ENCODE results near the gene PCDHGB4.
"Not testable (repeated sequence)": the region's sequence is repeated elsewhere in the genome, so short reads cannot be mapped to it uniquely, and the experiment has no call there.

Gene PCDHGB4

DNA sequence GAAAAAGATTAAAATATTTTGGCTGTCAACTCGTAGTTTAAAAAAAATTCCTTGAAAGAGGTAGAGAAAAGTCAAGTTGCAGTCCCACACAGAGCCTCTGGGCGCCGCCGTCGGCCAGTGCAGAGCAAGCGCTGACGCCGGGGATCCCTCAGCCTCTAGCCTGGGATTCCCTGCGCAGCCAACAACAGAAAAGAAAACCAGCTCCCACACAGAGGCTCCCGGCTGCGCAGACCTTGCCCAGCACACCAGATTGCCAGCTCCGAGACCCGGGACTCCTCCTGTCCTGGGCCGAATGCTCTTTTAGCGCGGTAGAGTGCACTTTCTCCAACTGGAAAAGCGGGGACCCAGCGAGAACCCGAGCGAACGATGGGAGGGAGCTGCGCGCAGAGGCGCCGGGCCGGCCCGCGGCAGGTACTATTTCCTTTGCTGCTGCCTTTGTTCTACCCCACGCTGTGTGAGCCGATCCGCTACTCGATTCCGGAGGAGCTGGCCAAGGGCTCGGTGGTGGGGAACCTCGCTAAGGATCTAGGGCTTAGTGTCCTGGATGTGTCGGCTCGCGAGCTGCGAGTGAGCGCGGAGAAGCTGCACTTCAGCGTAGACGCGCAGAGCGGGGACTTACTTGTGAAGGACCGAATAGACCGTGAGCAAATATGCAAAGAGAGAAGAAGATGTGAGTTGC is 30.1 kb downstream of the PCDHGB4 start, which contains the start of gene PCDHGB7:
Gene PCDHGB7 (plus strand): TSS at position 184 of the 679 bp plus-strand sequence. CDS start 183 bp downstream, at position 367.
- TF ChIP-seq, protein P1, sequence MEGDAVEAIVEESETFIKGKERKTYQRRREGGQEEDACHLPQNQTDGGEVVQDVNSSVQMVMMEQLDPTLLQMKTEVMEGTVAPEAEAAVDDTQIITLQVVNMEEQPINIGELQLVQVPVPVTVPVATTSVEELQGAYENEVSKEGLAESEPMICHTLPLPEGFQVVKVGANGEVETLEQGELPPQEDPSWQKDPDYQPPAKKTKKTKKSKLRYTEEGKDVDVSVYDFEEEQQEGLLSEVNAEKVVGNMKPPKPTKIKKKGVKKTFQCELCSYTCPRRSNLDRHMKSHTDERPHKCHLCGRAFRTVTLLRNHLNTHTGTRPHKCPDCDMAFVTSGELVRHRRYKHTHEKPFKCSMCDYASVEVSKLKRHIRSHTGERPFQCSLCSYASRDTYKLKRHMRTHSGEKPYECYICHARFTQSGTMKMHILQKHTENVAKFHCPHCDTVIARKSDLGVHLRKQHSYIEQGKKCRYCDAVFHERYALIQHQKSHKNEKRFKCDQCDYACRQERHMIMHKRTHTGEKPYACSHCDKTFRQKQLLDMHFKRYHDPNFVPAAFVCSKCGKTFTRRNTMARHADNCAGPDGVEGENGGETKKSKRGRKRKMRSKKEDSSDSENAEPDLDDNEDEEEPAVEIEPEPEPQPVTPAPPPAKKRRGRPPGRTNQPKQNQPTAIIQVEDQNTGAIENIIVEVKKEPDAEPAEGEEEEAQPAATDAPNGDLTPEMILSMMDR (IDR thresholded peaks at IDR 0.05; ENCODE audit: insufficient read depth, low read length), result peak; percentile 75
- peak in 1 of 2 experiments; percentile 79 for DNase-seq (ENCODE audit: low read depth in 1 of 2, low spot score in 1 of 2)
- H3K4me3 ChIP-seq (replicated peaks; ENCODE audit: insufficient read depth, low read length), result peak within 1 kb of the TSS; percentile 51
- H3K27me3 ChIP-seq (ENCODE audit: insufficient read depth, poor library complexity, severe bottlenecking), result peaks cover 12% of the 10 kb centered on the region
- not testable (repeated sequence) for H3K27ac ChIP-seq (replicated peaks)

DNA sequence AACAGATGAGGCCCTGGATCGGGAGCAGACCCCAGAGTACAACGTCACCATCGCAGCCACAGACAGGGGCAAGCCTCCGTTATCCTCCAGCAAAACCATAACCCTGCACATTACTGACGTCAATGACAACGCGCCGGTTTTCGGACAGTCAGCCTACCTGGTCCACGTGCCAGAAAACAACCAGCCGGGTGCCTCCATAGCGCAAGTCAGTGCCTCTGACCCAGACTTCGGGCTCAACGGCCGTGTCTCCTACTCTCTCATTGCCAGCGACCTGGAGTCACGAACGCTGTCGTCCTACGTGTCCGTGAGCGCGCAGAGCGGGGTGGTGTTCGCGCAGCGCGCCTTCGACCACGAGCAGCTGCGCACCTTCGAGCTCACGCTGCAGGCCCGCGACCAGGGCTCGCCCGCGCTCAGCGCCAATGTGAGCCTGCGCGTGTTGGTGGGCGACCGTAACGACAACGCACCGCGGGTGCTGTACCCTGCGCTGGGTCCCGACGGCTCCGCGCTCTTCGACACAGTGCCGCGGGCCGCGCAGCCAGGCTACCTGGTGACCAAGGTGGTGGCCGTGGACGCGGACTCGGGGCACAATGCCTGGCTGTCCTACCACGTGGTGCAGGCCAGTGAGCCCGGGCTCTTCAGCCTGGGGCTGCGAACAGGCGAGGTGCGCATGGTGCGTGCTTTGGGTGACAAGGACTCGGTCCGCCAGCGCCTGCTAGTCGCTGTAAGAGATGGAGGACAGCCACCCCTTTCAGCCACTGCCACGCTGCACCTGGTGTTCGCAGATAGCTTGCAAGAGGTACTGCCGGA is 31.8 kb downstream of the PCDHGB4 start:
- TF ChIP-seq, protein P1 (IDR thresholded peaks at IDR 0.05; ENCODE audit: insufficient read depth, low read length), result no peak
- TF ChIP-seq GABPA (IDR thresholded peaks at IDR 0.05; ENCODE audit: low read depth), result no peak
- TF ChIP-seq, protein P2, sequence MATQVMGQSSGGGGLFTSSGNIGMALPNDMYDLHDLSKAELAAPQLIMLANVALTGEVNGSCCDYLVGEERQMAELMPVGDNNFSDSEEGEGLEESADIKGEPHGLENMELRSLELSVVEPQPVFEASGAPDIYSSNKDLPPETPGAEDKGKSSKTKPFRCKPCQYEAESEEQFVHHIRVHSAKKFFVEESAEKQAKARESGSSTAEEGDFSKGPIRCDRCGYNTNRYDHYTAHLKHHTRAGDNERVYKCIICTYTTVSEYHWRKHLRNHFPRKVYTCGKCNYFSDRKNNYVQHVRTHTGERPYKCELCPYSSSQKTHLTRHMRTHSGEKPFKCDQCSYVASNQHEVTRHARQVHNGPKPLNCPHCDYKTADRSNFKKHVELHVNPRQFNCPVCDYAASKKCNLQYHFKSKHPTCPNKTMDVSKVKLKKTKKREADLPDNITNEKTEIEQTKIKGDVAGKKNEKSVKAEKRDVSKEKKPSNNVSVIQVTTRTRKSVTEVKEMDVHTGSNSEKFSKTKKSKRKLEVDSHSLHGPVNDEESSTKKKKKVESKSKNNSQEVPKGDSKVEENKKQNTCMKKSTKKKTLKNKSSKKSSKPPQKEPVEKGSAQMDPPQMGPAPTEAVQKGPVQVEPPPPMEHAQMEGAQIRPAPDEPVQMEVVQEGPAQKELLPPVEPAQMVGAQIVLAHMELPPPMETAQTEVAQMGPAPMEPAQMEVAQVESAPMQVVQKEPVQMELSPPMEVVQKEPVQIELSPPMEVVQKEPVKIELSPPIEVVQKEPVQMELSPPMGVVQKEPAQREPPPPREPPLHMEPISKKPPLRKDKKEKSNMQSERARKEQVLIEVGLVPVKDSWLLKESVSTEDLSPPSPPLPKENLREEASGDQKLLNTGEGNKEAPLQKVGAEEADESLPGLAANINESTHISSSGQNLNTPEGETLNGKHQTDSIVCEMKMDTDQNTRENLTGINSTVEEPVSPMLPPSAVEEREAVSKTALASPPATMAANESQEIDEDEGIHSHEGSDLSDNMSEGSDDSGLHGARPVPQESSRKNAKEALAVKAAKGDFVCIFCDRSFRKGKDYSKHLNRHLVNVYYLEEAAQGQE (IDR thresholded peaks at IDR 0.05; ENCODE audit: insufficient replicate concordance, low read depth), result no peak
- TF ChIP-seq POLR2AphosphoS5 (IDR thresholded peaks at IDR 0.05; ENCODE audit: low read depth), result no peak
- no peak for TF ChIP-seq SPI1 (IDR thresholded peaks at IDR 0.05; ENCODE audit: borderline replicate concordance, low read depth)
- Histone ChIP-seq H3K27me3 (ENCODE audit: insufficient read depth, poor library complexity, severe bottlenecking) (peaks cover 9% of the 10 kb centered on the region), H3K27ac (replicated peaks) (no peak overlapping the region), H3K4me3 (replicated peaks; ENCODE audit: insufficient read depth, low read length) (no peak overlapping the region)
- DNase-seq (ENCODE audit: low read depth in 1 of 2, low spot score in 1 of 2), result no peak

DNA sequence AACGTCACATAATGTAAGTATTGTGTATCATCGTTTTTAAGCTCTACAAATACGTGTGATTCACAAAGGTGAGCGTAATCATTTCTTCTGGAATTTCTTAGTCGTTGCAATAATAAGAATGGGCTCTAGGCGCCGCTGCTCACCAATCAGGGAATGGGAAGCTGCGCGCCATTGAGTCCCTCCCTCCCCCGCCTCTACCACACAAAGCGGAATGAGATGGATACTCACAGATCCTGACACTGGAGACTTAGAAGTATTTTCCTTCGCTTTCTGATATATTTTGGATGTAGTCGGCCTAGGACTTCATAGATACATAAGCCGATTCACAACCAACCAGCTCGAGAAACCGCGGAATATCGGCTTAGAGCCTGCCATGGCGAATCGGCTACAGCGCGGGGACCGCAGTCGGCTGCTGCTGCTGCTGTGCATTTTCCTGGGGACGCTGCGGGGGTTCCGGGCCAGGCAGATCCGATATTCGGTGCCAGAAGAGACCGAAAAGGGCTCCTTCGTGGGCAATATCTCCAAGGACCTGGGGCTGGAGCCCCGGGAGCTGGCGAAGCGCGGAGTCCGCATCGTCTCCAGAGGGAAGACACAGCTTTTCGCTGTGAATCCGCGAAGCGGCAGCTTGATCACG is 33.5 kb downstream of the PCDHGB4 start, which contains the start of gene PCDHGA11:
Gene PCDHGA11 (plus strand): TSS at position 197 of the 634 bp plus-strand sequence. CDS start 177 bp downstream, at position 374.
- peak within 1 kb of the TSS; percentile 69 for H3K4me3 ChIP-seq (replicated peaks; ENCODE audit: insufficient read depth, low read length)
- peaks cover 13% of the 10 kb centered on the region for H3K27me3 ChIP-seq (ENCODE audit: insufficient read depth, poor library complexity, severe bottlenecking)
- peak in 1 of 2 experiments; percentile 68 for DNase-seq (ENCODE audit: low read depth in 1 of 2, low spot score in 1 of 2)
- H3K27ac ChIP-seq (replicated peaks), result no peak within 1 kb of the TSS
- TF ChIP-seq, protein P1 (IDR thresholded peaks at IDR 0.05; ENCODE audit: insufficient read depth, low read length), result peak; percentile 60
- TF ChIP-seq POLR2AphosphoS5 (IDR thresholded peaks at IDR 0.05; ENCODE audit: low read depth), result no peak

DNA sequence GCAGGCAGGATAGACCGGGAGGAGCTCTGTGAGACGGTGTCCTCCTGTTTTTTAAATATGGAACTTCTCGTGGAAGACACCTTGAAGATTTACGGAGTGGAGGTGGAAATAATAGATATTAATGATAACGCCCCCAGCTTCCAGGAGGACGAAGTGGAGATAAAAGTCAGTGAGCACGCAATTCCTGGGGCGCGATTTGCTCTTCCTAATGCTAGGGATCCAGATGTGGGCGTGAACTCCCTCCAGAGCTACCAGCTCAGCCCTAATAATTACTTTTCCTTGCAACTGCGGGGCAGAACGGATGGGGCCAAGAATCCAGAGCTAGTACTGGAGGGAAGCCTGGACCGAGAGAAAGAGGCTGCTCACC is 34.0 kb downstream of the PCDHGB4 start:
- Histone ChIP-seq H3K4me3 (replicated peaks; ENCODE audit: insufficient read depth, low read length) (peak overlapping the region; percentile 69), H3K27me3 (ENCODE audit: insufficient read depth, poor library complexity, severe bottlenecking) (peaks cover 13% of the 10 kb centered on the region), H3K27ac (replicated peaks) (no peak overlapping the region)
- DNase-seq (ENCODE audit: low read depth in 1 of 2, low spot score in 1 of 2), result no peak
- no peak for TF ChIP-seq POLR2AphosphoS5 (IDR thresholded peaks at IDR 0.05; ENCODE audit: low read depth)
- no peak for TF ChIP-seq GABPA (IDR thresholded peaks at IDR 0.05; ENCODE audit: low read depth)
- TF ChIP-seq, protein P1 (IDR thresholded peaks at IDR 0.05; ENCODE audit: insufficient read depth, low read length), result no peak
- no peak for TF ChIP-seq SPI1 (IDR thresholded peaks at IDR 0.05; ENCODE audit: borderline replicate concordance, low read depth)
- TF ChIP-seq, protein P2 (IDR thresholded peaks at IDR 0.05; ENCODE audit: insufficient replicate concordance, low read depth), result no peak
